ENCODE results near the gene ZNF292. TPM values are rescaled to one million over a fixed set of nuclear protein-coding genes. Genes with fewer than 3 reads are reported as not detected.

Gene ZNF292
- total RNA-seq, 1 experiment from 2014 or later, result 45.0 TPM

- BruUV-seq (replicated peaks), result no TSS peak
- intact Hi-C loops (cut with micrococcal nuclease; ENCODE audit: unreplicated experiment), result no loop called here
- CTCF ChIA-PET, result no interaction called here
- POLR2A ChIA-PET (ENCODE audit: low non-redundant PET), result no interaction called here
- Histone ChIP-seq H3K27me3 (replicated peaks; ENCODE audit: insufficient read depth, low read depth, low read length, poor library complexity) (peaks cover 11% of the 10 kb centered on the region), H3K9me3 (ENCODE audit: low read depth, low read length, poor library complexity, severe bottlenecking) (no peaks in the 10 kb centered on the region), H3K36me3 (ENCODE audit: insufficient read depth, low read length, poor library complexity, severe bottlenecking) (no peaks in the 10 kb centered on the region), H3K4me3 (ENCODE audit: low read depth, low read length, poor library complexity, severe bottlenecking) (no peak overlapping the region), H3K27ac (ENCODE audit: low read depth, low read length, poor library complexity, severe bottlenecking) (no peak overlapping the region), H3K4me1 (ENCODE audit: insufficient read depth, low read length, poor library complexity, severe bottlenecking) (no peaks in the 10 kb centered on the region)
- DNase-seq (ENCODE audit: low spot score), result peak; percentile 9
- no peak for TF ChIP-seq CTCF (conservative IDR thresholded peaks at IDR 0.05; ENCODE audit: low read depth, low read length)
- no peak for TF ChIP-seq EZH2 (IDR thresholded peaks at IDR 0.05; ENCODE audit: borderline replicate concordance, low read depth, low read length, poor library complexity, severe bottlenecking)
Observed at GRCh38 chr6:87281426-87281825, 126.1 kb downstream of the ZNF292 start.

GRCh38 chr6:87282743-87283142 lies 127.4 kb downstream of the ZNF292 start:
- no peak overlapping the region for H3K27ac ChIP-seq (ENCODE audit: low read depth, low read length, poor library complexity, severe bottlenecking)
- intact Hi-C loops (cut with micrococcal nuclease; ENCODE audit: unreplicated experiment), result no loop called here
- no peaks in the 10 kb centered on the region for H3K4me1 ChIP-seq (ENCODE audit: insufficient read depth, low read length, poor library complexity, severe bottlenecking)
- H3K9me3 ChIP-seq (ENCODE audit: low read depth, low read length, poor library complexity, severe bottlenecking), result no peaks in the 10 kb centered on the region
- no peak for DNase-seq (ENCODE audit: low spot score)
- ChIA-PET POLR2A (ENCODE audit: low non-redundant PET) (no interaction called here), CTCF (no interaction called here)
- H3K36me3 ChIP-seq (ENCODE audit: insufficient read depth, low read length, poor library complexity, severe bottlenecking), result no peaks in the 10 kb centered on the region
- no peak for TF ChIP-seq CTCF (conservative IDR thresholded peaks at IDR 0.05; ENCODE audit: low read depth, low read length)
- no peak for TF ChIP-seq EZH2 (IDR thresholded peaks at IDR 0.05; ENCODE audit: borderline replicate concordance, low read depth, low read length, poor library complexity, severe bottlenecking)
- H3K27me3 ChIP-seq (replicated peaks; ENCODE audit: insufficient read depth, low read depth, low read length, poor library complexity), result peaks cover 11% of the 10 kb centered on the region
- no peak overlapping the region for H3K4me3 ChIP-seq (ENCODE audit: low read depth, low read length, poor library complexity, severe bottlenecking)
- BruUV-seq (replicated peaks), result no TSS peak

GRCh38 chr6:87283461-87283860 lies 128.1 kb downstream of the ZNF292 start:
- no peaks in the 10 kb centered on the region for H3K36me3 ChIP-seq (ENCODE audit: insufficient read depth, low read length, poor library complexity, severe bottlenecking)
- H3K4me1 ChIP-seq (ENCODE audit: insufficient read depth, low read length, poor library complexity, severe bottlenecking), result no peaks in the 10 kb centered on the region
- DNase-seq (ENCODE audit: low spot score), result no peak
- TF ChIP-seq EZH2 (IDR thresholded peaks at IDR 0.05; ENCODE audit: borderline replicate concordance, low read depth, low read length, poor library complexity, severe bottlenecking) (no peak), CTCF (conservative IDR thresholded peaks at IDR 0.05; ENCODE audit: low read depth, low read length) (no peak)
- H3K27ac ChIP-seq (ENCODE audit: low read depth, low read length, poor library complexity, severe bottlenecking), result no peak overlapping the region
- ChIA-PET CTCF (interaction anchor here (1.6 kb wide), 1 partner anchor 9 kb away, joined by 3 read pairs; no protein-coding TSS in a partner anchor), POLR2A (ENCODE audit: low non-redundant PET) (no interaction called here)
- no TSS peak for BruUV-seq (replicated peaks)
- H3K9me3 ChIP-seq (ENCODE audit: low read depth, low read length, poor library complexity, severe bottlenecking), result no peaks in the 10 kb centered on the region
- peaks cover 10% of the 10 kb centered on the region for H3K27me3 ChIP-seq (replicated peaks; ENCODE audit: insufficient read depth, low read depth, low read length, poor library complexity)
- no peak overlapping the region for H3K4me3 ChIP-seq (ENCODE audit: low read depth, low read length, poor library complexity, severe bottlenecking)
- intact Hi-C loops (cut with micrococcal nuclease; ENCODE audit: unreplicated experiment), result no loop called here

All from A673 (cell line).